ENCODE data around the gene MCC. TPM values are rescaled to one million over a fixed set of nuclear protein-coding genes. Genes with fewer than 3 reads are reported as not detected.

The MCC gene
- total RNA-seq, 3 donors from 2014 or later (not counting 1 experiment from before 2014, with no cell fraction given), result 0.68 to 1.8 (median 1.4) TPM

GRCh38 chr5:113250341-113250953, 237.8 kb downstream of the MCC start:
- 80% methylated on average over 5 of the region's 7 CpGs for WGBS (ENCODE audit: insufficient coverage)
- no peak overlapping the region for H3K27ac Mint-ChIP-seq
- ATAC-seq (no peak), DNase-seq (no peak)
- H3K9me3 Mint-ChIP-seq, result no peaks in the 10 kb centered on the region
- peaks cover 26 to 73% of the 10 kb centered on the region in 2 donors for H3K27me3 Mint-ChIP-seq (ENCODE audit: low read depth in 2 of 2)
- no peaks in the 10 kb centered on the region for H3K4me1 Mint-ChIP-seq
- H3K9me3 ChIP-seq (ENCODE audit: control insufficient read depth, insufficient read depth, low read length), result no peaks in the 10 kb centered on the region
- intact Hi-C loops (cut with micrococcal nuclease), result no loop called here
- peaks cover 3% of the 10 kb centered on the region for H3K27me3 ChIP-seq (ENCODE audit: control insufficient read depth, insufficient read depth, low read length)
- no peaks in the 10 kb centered on the region for H3K36me3 Mint-ChIP-seq
- no peaks in the 10 kb centered on the region for H3K36me3 ChIP-seq (ENCODE audit: control insufficient read depth, insufficient read depth, low read length)
- no peaks in the 10 kb centered on the region for H3K4me1 ChIP-seq (ENCODE audit: control insufficient read depth, insufficient read depth, low read length)
- H3K4me3 Mint-ChIP-seq, result no peak overlapping the region
- H3K27ac ChIP-seq (ENCODE audit: low read length), result no peak overlapping the region
- H3K4me3 ChIP-seq (ENCODE audit: low read length), result no peak overlapping the region
- no peak for TF ChIP-seq CTCF (IDR thresholded peaks at IDR 0.05)

- intact Hi-C loops (cut with micrococcal nuclease), result no loop called here
- Mint-ChIP-seq H3K9me3 (no peaks in the 10 kb centered on the region), H3K36me3 (no peaks in the 10 kb centered on the region), H3K27me3 (ENCODE audit: low read depth in 2 of 2) (peaks cover 26 to 68% of the 10 kb centered on the region in 2 donors), H3K27ac (no peak overlapping the region), H3K4me1 (no peaks in the 10 kb centered on the region), H3K4me3 (no peak overlapping the region)
- 91% methylated on average over 1 of the region's 1 CpG for WGBS (ENCODE audit: insufficient coverage)
- H3K9me3 ChIP-seq (ENCODE audit: control insufficient read depth, insufficient read depth, low read length), result no peaks in the 10 kb centered on the region
- H3K36me3 ChIP-seq (ENCODE audit: control insufficient read depth, insufficient read depth, low read length), result no peaks in the 10 kb centered on the region
- no peak overlapping the region for H3K4me3 ChIP-seq (ENCODE audit: low read length)
- H3K27me3 ChIP-seq (ENCODE audit: control insufficient read depth, insufficient read depth, low read length), result peaks cover 3% of the 10 kb centered on the region
- no peak for TF ChIP-seq CTCF (IDR thresholded peaks at IDR 0.05)
- DNase-seq (no peak), ATAC-seq (no peak)
- H3K4me1 ChIP-seq (ENCODE audit: control insufficient read depth, insufficient read depth, low read length), result no peaks in the 10 kb centered on the region
- no peak overlapping the region for H3K27ac ChIP-seq (ENCODE audit: low read length)
These were observed 239.0 kb downstream of the MCC start for GRCh38 chr5:113249206-113249605.

GRCh38 chr5:113246361-113246870, 241.8 kb downstream of the MCC start:
- Histone ChIP-seq H3K9me3 (ENCODE audit: control insufficient read depth, insufficient read depth, low read length) (no peaks in the 10 kb centered on the region), H3K36me3 (ENCODE audit: control insufficient read depth, insufficient read depth, low read length) (no peaks in the 10 kb centered on the region), H3K27me3 (ENCODE audit: control insufficient read depth, insufficient read depth, low read length) (no peaks in the 10 kb centered on the region), H3K4me3 (ENCODE audit: low read length) (no peak overlapping the region), H3K27ac (ENCODE audit: low read length) (no peak overlapping the region), H3K4me1 (ENCODE audit: control insufficient read depth, insufficient read depth, low read length) (no peaks in the 10 kb centered on the region)
- no peak overlapping the region for H3K27ac Mint-ChIP-seq
- DNase-seq, result no peak
- peaks cover 26 to 57% of the 10 kb centered on the region in 2 donors for H3K27me3 Mint-ChIP-seq (ENCODE audit: low read depth in 2 of 2)
- no peak for ATAC-seq
- intact Hi-C loops (cut with micrococcal nuclease), result no loop called here
- no peaks in the 10 kb centered on the region for H3K36me3 Mint-ChIP-seq
- no peaks in the 10 kb centered on the region for H3K4me1 Mint-ChIP-seq
- H3K4me3 Mint-ChIP-seq, result no peak overlapping the region
- TF ChIP-seq CTCF (IDR thresholded peaks at IDR 0.05), result no peak
- no peaks in the 10 kb centered on the region for H3K9me3 Mint-ChIP-seq
- 68% methylated on average over 5 of the region's 5 CpGs for WGBS (ENCODE audit: insufficient coverage)

Data from natural killer cell (primary cell).